Measurements from ENCODE around the gene SOWAHC. TPM values are rescaled to one million over a fixed set of nuclear protein-coding genes. Genes with fewer than 3 reads are reported as not detected.

SOWAHC gene
- total and polyA plus RNA-seq, 8 donors: 10.0 to 14.4 (median 11.8) TPM

GRCh38 chr2:109609352-109610024 is 4.7 kb upstream of the SOWAHC start:
- Histone ChIP-seq H3K4me3 (no peak overlapping the region), H3K27me3 (peaks cover 0 to 46% of the 10 kb centered on the region in 2 donors), H3K4me1 (peaks cover 16 to 21% of the 10 kb centered on the region in 2 donors), H3K27ac (no peak overlapping the region), H3K36me3 (no peaks in the 10 kb centered on the region), H3K9me3 (no peaks in the 10 kb centered on the region)
- ATAC-seq (no peak), DNase-seq (no peak)
- intact Hi-C loops (cut with DNase I): no loop called here
- no peak for TF ChIP-seq CTCF (IDR thresholded peaks at IDR 0.05)

- peaks cover 20 to 29% of the 10 kb centered on the region in 2 donors for H3K4me1 ChIP-seq
- intact Hi-C loops (cut with DNase I): no loop called here
- peaks cover 0 to 67% of the 10 kb centered on the region in 2 donors for H3K27me3 ChIP-seq
- H3K36me3 ChIP-seq: no peaks in the 10 kb centered on the region
- H3K4me3 ChIP-seq: peak overlapping the region in 1 of 2 donors; percentile 57
- H3K9me3 ChIP-seq: no peaks in the 10 kb centered on the region
- no peak for TF ChIP-seq CTCF (IDR thresholded peaks at IDR 0.05)
- ATAC-seq (no peak), DNase-seq (peak in 2 of 4 donors; percentile 51 to 60)
- H3K27ac ChIP-seq: no peak overlapping the region
These were observed 2.6 kb upstream of the SOWAHC start for GRCh38 chr2:109611467-109612095.

GRCh38 chr2:109613081-109613921 is 863 bp upstream of the SOWAHC start:
- intact Hi-C loops (cut with DNase I): no loop called here
- DNase-seq (peak in 2 of 4 donors; percentile 61 to 71), ATAC-seq (peak; percentile 43)
- Histone ChIP-seq H3K27me3 (peaks cover 0 to 84% of the 10 kb centered on the region in 2 donors), H3K36me3 (no peaks in the 10 kb centered on the region), H3K27ac (peak overlapping the region; percentile 88 to 98), H3K9me3 (no peaks in the 10 kb centered on the region), H3K4me3 (peak overlapping the region; percentile 57 to 74), H3K4me1 (peaks cover 15 to 42% of the 10 kb centered on the region in 2 donors)
- no peak for TF ChIP-seq CTCF (IDR thresholded peaks at IDR 0.05)

GRCh38 chr2:109614715-109615636 is 812 bp downstream of the SOWAHC start:
- peak in 2 of 4 donors; percentile 42 to 82 for DNase-seq
- intact Hi-C loops (cut with DNase I): no loop called here
- Histone ChIP-seq H3K36me3 (no peaks in the 10 kb centered on the region), H3K4me1 (peaks cover 8 to 36% of the 10 kb centered on the region in 2 donors), H3K27ac (peak overlapping the region; percentile 88 to 98), H3K4me3 (peak overlapping the region; percentile 57 to 74), H3K9me3 (no peaks in the 10 kb centered on the region), H3K27me3 (peaks cover 0 to 84% of the 10 kb centered on the region in 2 donors)
- TF ChIP-seq CTCF (IDR thresholded peaks at IDR 0.05): no peak
- no peak for ATAC-seq

All from left lung (tissue), 10 donors.